Testis (tissue), 3 donors: ENCODE results near the gene ATPAF2. TPM values are rescaled to one million over a fixed set of nuclear protein-coding genes. Genes with fewer than 3 reads are reported as not detected.

Experiments used
- DNase-seq: peaks from one replicate; pipeline ENCODE4 v3.0.0-alpha.2; 2019
- H3K27ac ChIP-seq, 2 donors: fragments of 200-600 bp; sonication (generic); one replicate each; pipeline ENCODE4 v1.5.1; 2019
- H3K27me3 ChIP-seq: fragments of 200-600 bp; sonication (generic); one replicate; pipeline ENCODE4 v1.5.1; 2019
- H3K36me3 ChIP-seq: fragments of 200-600 bp; sonication (generic); one replicate; pipeline ENCODE4 v1.5.1; 2017; ENCODE audit warnings: low read depth; ENCODE audit errors: missing control alignments
- H3K4me1 ChIP-seq: fragments of 200-600 bp; sonication (generic); one replicate; pipeline ENCODE4 v1.5.1; 2019
- H3K4me3 ChIP-seq, 2 donors: fragments of 200-600 bp; sonication (generic); one replicate each; pipeline ENCODE4 v1.5.1; 2017 to 2019
- H3K9me3 ChIP-seq: fragments of 200-600 bp; sonication (generic); one replicate; pipeline ENCODE4 v1.5.1; 2017
- CTCF ChIP-seq, 3 experiments: fragments of 450-650 bp in 2 of 3; fragments of 200-600 bp in 1 of 3; sonication (generic) in 1 of 3; IDR thresholded peaks; one replicate each; pipeline ENCODE4 v1.5.1; 2016 to 2019; ENCODE audit warnings: antibody characterized with exemption in 3 of 3, mild to moderate bottlenecking in 2 of 3, moderate library complexity in 1 of 3
- POLR2A ChIP-seq: fragments of 450-650 bp; IDR thresholded peaks from one replicate; pipeline ENCODE4 v1.6.1; 2017; ENCODE audit warnings: antibody characterized with exemption, mild to moderate bottlenecking, moderate library complexity
- WGBS, 2 donors: methylation state at CpG; one replicate each; pipeline ENCODE4 v1.1.5; 2018; 5-methylcytosine and 5-hydroxymethylcytosine counted together
- intact Hi-C: fragments of 100-400 bp; cut with DNase I; formaldehyde crosslinking; loops from one replicate; pipeline ENCODE4 v1.15.1; 2023; ENCODE audit warnings: low total_unique reads
- polyA plus RNA-seq: library from polyadenylated mRNA; stranded (reverse); fragments of 350-450 nt; fragmentation: Illumina TruSeq; extraction: RNeasy Lipid Tissue Mini Kit (QIAGEN cat#74804); gene quantifications from one replicate; pipeline ENCODE4 v1.2.3, GENCODE V29; 2014; ENCODE audit warnings: low read depth, low replicate concordance; ENCODE audit not compliant: insufficient read depth
- total RNA-seq, 2 donors: library from RNA; depleted of rRNA; stranded (reverse); fragments of >200 nt; gene quantifications; one replicate each; pipeline ENCODE4 v1.2.3, GENCODE V29; 2016

ATPAF2 gene
- total and polyA plus RNA-seq, 3 donors from 2014 or later: 42.6 to 63.3 (median 59.9) TPM

GRCh38 chr17:18041776-18042175 lies 2.8 kb upstream of the ATPAF2 start:
- DNase-seq: no peak
- Histone ChIP-seq H3K27me3 (no peaks in the 10 kb centered on the region), H3K4me3 (no peak overlapping the region), H3K4me1 (peaks cover 24% of the 10 kb centered on the region), H3K36me3 (no peaks in the 10 kb centered on the region), H3K27ac (no peak overlapping the region), H3K9me3 (no peaks in the 10 kb centered on the region)
- 50 to 56% methylated on average over 1 of the region's 1 CpG for WGBS, 2 donors
- no peak for TF ChIP-seq CTCF (IDR thresholded peaks at IDR 0.05)
- no peak for TF ChIP-seq POLR2A
- intact Hi-C loops: no loop called here

GRCh38 chr17:18040261-18040858 lies 1.4 kb upstream of the ATPAF2 start:
- no peak overlapping the region for H3K27ac ChIP-seq
- H3K36me3 ChIP-seq: no peaks in the 10 kb centered on the region
- no peaks in the 10 kb centered on the region for H3K9me3 ChIP-seq
- WGBS, 2 donors: 15 to 22% methylated on average over 5 to 6 of the region's 6 CpGs
- H3K4me3 ChIP-seq: peak overlapping the region; percentile 75 to 83
- H3K4me1 ChIP-seq: peaks cover 24% of the 10 kb centered on the region
- intact Hi-C loops: no loop called here
- no peak for TF ChIP-seq POLR2A
- DNase-seq: no peak
- H3K27me3 ChIP-seq: no peaks in the 10 kb centered on the region

- 0% methylated on average over 11 to 53 of the region's 81 CpGs for WGBS, 2 donors
- TF ChIP-seq POLR2A (no peak), CTCF (IDR thresholded peaks at IDR 0.05) (no peak)
- no peak for DNase-seq
- peaks cover 24% of the 10 kb centered on the region for H3K4me1 ChIP-seq
- H3K9me3 ChIP-seq: no peaks in the 10 kb centered on the region
- peak overlapping the region; percentile 75 to 83 for H3K4me3 ChIP-seq
- H3K27me3 ChIP-seq: no peaks in the 10 kb centered on the region
- intact Hi-C loops: loop anchor here (10.0 kb wide), 2 partner anchors 145 to 355 kb away; partner anchors contain the start of gene RAI1
- peak overlapping the region; percentile 82 to 83 for H3K27ac ChIP-seq
- no peaks in the 10 kb centered on the region for H3K36me3 ChIP-seq
Observed at GRCh38 chr17:18039535-18040260, 730 bp upstream of the ATPAF2 start.

GRCh38 chr17:18038149-18038850 lies 668 bp downstream of the ATPAF2 start:
- TF ChIP-seq CTCF (IDR thresholded peaks at IDR 0.05) (no peak), POLR2A (no peak)
- H3K9me3 ChIP-seq: no peaks in the 10 kb centered on the region
- H3K27me3 ChIP-seq: no peaks in the 10 kb centered on the region
- no peaks in the 10 kb centered on the region for H3K36me3 ChIP-seq
- no peak for DNase-seq
- peak overlapping the region; percentile 35 to 47 for H3K27ac ChIP-seq
- peak overlapping the region; percentile 75 to 83 for H3K4me3 ChIP-seq
- WGBS, 2 donors: 5 to 8% methylated on average over 12 to 13 of the region's 13 CpGs
- intact Hi-C loops: loop anchor here (10.0 kb wide), 2 partner anchors 143 to 353 kb away; partner anchors contain the start of gene RAI1
- peaks cover 24% of the 10 kb centered on the region for H3K4me1 ChIP-seq

GRCh38 chr17:18037486-18037885 lies 1.5 kb downstream of the ATPAF2 start:
- Histone ChIP-seq H3K4me3 (no peak overlapping the region), H3K27me3 (no peaks in the 10 kb centered on the region), H3K9me3 (no peaks in the 10 kb centered on the region), H3K27ac (no peak overlapping the region), H3K36me3 (no peaks in the 10 kb centered on the region), H3K4me1 (peaks cover 24% of the 10 kb centered on the region)
- no peak for TF ChIP-seq POLR2A
- no peak for TF ChIP-seq CTCF (IDR thresholded peaks at IDR 0.05)
- no peak for DNase-seq
- intact Hi-C loops: loop anchor here (10.0 kb wide), 2 partner anchors 143 to 353 kb away; partner anchors contain the start of gene RAI1
- WGBS, 2 donors: 76 to 80% methylated on average over 6 of the region's 6 CpGs
